ENCODE results near the gene CDH23.

DNA sequence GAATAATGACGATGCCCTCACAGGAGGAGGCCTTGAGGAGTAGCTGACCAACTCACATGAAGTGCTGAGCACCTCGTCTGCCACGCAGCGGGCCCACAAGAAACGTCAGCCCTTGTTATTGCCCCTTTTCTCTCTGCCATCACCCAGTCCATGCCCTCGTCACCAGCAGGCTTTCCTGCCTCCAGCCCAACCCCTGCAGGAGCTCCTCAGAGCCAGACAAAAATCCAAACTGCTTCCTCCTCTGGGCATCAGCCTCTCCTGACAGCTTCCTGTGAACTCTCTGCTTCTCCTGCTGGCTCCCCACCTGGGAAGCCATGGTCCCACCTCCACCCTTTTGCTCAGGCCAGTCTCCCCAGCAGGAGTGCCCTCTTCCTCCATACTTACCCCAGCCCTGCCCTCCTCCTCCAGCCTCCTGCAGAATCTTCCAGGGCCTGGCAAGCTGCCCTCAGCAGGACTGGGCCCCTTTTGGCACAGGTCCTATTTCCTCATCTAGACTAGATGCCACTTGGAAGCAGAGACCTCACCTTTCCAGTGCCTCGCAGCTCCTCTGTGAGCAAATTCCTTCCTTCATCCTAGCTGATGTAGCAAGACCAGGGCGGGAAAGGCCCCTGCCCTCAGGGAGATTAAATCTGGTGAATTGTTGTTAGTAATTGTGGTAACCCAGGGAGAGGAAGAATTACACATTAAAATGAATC lies 207.8 kb downstream of the CDH23 start:
- TF ChIP-seq GATA2 (IDR thresholded peaks at IDR 0.05; ENCODE audit: low read depth, low read length): no peak
- TF ChIP-seq GATA3 (IDR thresholded peaks at IDR 0.05; ENCODE audit: low read depth, low read length): no peak

All from SH-SY5Y (cell line).